Measurements from ENCODE around the gene KATNIP. TPM values are rescaled to one million over a fixed set of nuclear protein-coding genes. Genes with fewer than 3 reads are reported as not detected.
A peak's percentile ranks its signal among the peaks of the same experiment; 100 is the strongest.

KATNIP gene
- total and polyA plus RNA-seq, 2 of the 13 experiments (the other 11 are each of a cell fraction or from before 2014, with no cell fraction given): 9.7 to 12.0 TPM

GRCh38 chr16:27576729-27577128 lies 26.8 kb downstream of the KATNIP start (continued):
- TF ChIP-seq POGK (CRISPR knock-in tag; conservative IDR thresholded peaks at IDR 0.05) (no peak), ZNF572 (CRISPR knock-in tag; IDR thresholded peaks at IDR 0.05) (no peak), MEF2D (CRISPR knock-in tag; IDR thresholded peaks at IDR 0.05) (no peak)

- H3K9me3 ChIP-seq (ENCODE audit: low read length): no peaks in the 10 kb centered on the region
- POLR2A ChIA-PET: interaction anchor here (0.6 to 2.2 kb wide), 6 partner anchors 8 to 182 kb away, joined by 3 to 36 read pairs (median 4); partner anchors contain the start of genes GTF3C1 and KATNIP
- no peaks in the 10 kb centered on the region for H3K27me3 ChIP-seq (ENCODE audit: control insufficient read depth in 1 of 2, insufficient read depth in 2 of 2, low read length in 2 of 2)
- CTCF ChIA-PET (ENCODE audit: low intra/inter-chr PET ratio, low total read pairs): no interaction called here
- WGBS (ENCODE audit: low lambda C conversion rate): 43% methylated on average over 4 of the region's 4 CpGs
- DNase-seq (ENCODE audit: low spot score): peak; percentile 89
- BruUV-seq (replicated peaks): no TSS peak
- no peaks in the 10 kb centered on the region for H3K79me2 ChIP-seq (ENCODE audit: insufficient read depth, low read length)
- H3K36me3 ChIP-seq (replicated peaks in 1 of 2; ENCODE audit: control insufficient read depth in 1 of 2, insufficient read depth in 2 of 2, low read length in 2 of 2): peaks cover 0 to 8% of the 10 kb centered on the region in 2 experiments; a peak in 1 of 5 replicates
- in situ Hi-C loops (cut with HindIII; ENCODE audit: extremely low pct_ligation_motif_present, low pct_unique_long_range_greater_than_20kb): no loop called here
- H3K27ac ChIP-seq (ENCODE audit: extremely low read length, insufficient read depth, low read length): peak overlapping the region; percentile 71
- peak overlapping the region in 1 of 3 experiments; percentile 23; a peak in 1 of 6 replicates for H3K4me3 ChIP-seq (replicated peaks in 1 of 3; ENCODE audit: insufficient read depth in 1 of 3, low read depth in 2 of 3, low read length in 3 of 3)
- peak; percentile 97 for ATAC-seq
- FAIRE-seq: peak; percentile 88
- H3K9ac ChIP-seq (ENCODE audit: insufficient read depth, low read depth, low read length): peak overlapping the region; percentile 32
- intact Hi-C loops (cut with micrococcal nuclease; ENCODE audit: unreplicated experiment): loop anchor here (2.0 kb wide), 2 partner anchors 25 to 29 kb away; partner anchors contain the start of gene KATNIP
- H3K4me1 ChIP-seq (ENCODE audit: insufficient read depth, low read length): peaks cover 27% of the 10 kb centered on the region
- H2AFZ ChIP-seq (ENCODE audit: low read length): no peak overlapping the region
- H4K20me1 ChIP-seq (ENCODE audit: insufficient read depth, low read length): no peaks in the 10 kb centered on the region
- H3K4me2 ChIP-seq (ENCODE audit: low read depth, low read length): peak overlapping the region; percentile 59
- TF ChIP-seq TFDP1 (CRISPR knock-in tag; IDR thresholded peaks at IDR 0.05; ENCODE audit: borderline replicate concordance): 0 out of 2 replicates have a peak, but pooled peaks have one; percentile 32
- no peak for TF ChIP-seq RFX5 (IDR thresholded peaks at IDR 0.05; ENCODE audit: low read depth, low read length)
- TF ChIP-seq MAZ (IDR thresholded peaks at IDR 0.05; ENCODE audit: borderline replicate concordance, low read depth, low read length): no peak
- no peak for TF ChIP-seq MAZ (CRISPR knock-in tag; IDR thresholded peaks at IDR 0.05; ENCODE audit: low read depth)
- TF ChIP-seq ZBTB21 (CRISPR knock-in tag; IDR thresholded peaks at IDR 0.05): no peak
- TF ChIP-seq ATF7-NPFF (CRISPR knock-in tag; IDR thresholded peaks at IDR 0.05; ENCODE audit: low read depth): 0 out of 2 replicates have a peak, but pooled peaks have one; percentile 44
- no peak for TF ChIP-seq ZNF790 (CRISPR knock-in tag; IDR thresholded peaks at IDR 0.05; ENCODE audit: borderline replicate concordance)
- TF ChIP-seq ZSCAN12 (CRISPR knock-in tag; IDR thresholded peaks at IDR 0.05): no peak
- 0 out of 2 replicates have a peak, but pooled peaks have one; percentile 40 for TF ChIP-seq ZNF430 (CRISPR knock-in tag; IDR thresholded peaks at IDR 0.05)
- no peak for TF ChIP-seq MAFF (IDR thresholded peaks at IDR 0.05; ENCODE audit: low read depth, low read length)
- peak; percentile 97 for TF ChIP-seq GFI1 (CRISPR knock-in tag; IDR thresholded peaks at IDR 0.05; ENCODE audit: borderline replicate concordance)
- peak; percentile 67 for TF ChIP-seq GATAD2A (CRISPR knock-in tag; IDR thresholded peaks at IDR 0.05)
- no peak for TF ChIP-seq ZNF512 (CRISPR knock-in tag; IDR thresholded peaks at IDR 0.05)
- no peak for TF ChIP-seq SIN3A (IDR thresholded peaks at IDR 0.05; ENCODE audit: borderline replicate concordance, low read depth, low read length)
- no peak for TF ChIP-seq CEBPB (IDR thresholded peaks at IDR 0.05; ENCODE audit: borderline replicate concordance, low read depth, low read length)
These were observed 29.4 kb downstream of the KATNIP start for GRCh38 chr16:27579087-27579980.

Data from HepG2 (cell line).